A549 treated with Hydrocortisone at 1 μM for 4 hours (cell line): ENCODE results near the gene BRDT. TPM values are rescaled to one million over a fixed set of nuclear protein-coding genes. Genes with fewer than 3 reads are reported as not detected.

Source experiments
- total RNA-seq: library from RNA; stranded (reverse); fragments of 200-300 nt; extraction: Qiagen RNA extraction; gene quantifications from 5 replicates; pipeline ENCODE4 v1.2.3, GENCODE V29; 2022

The BRDT gene
- not detected in 5 replicates for total RNA-seq

GRCh38 chr1:91949356-91949699, at the start of gene BRDT:
Gene BRDT, plus strand, starts transcription at chr1:91949401. Its CDS starts 13,354 bp downstream, at chr1:91962755.

Other genes with a start within 250 kb of the BRDT start
- gene TGFBR3, start 63.2 kb upstream of the BRDT start, total RNA-seq = 5.5 to 8.3 TPM (median 6.3 TPM) in 5 replicates
- 0.48 to 0.61 TPM (median 0.53 TPM) in 5 replicates for gene EPHX4, start 80.6 kb downstream of the BRDT start, total RNA-seq
- gene SETSIP, start 126.0 kb downstream of the BRDT start, total RNA-seq = not detected in 5 replicates
- 0.46 to 0.84 TPM (median 0.70 TPM) in 5 replicates for gene BTBD8, start 130.9 kb downstream of the BRDT start, total RNA-seq